ENCODE data around the gene MECR. TPM values are rescaled to one million over a fixed set of nuclear protein-coding genes. Genes with fewer than 3 reads are reported as not detected.

The MECR gene
- polyA plus RNA-seq, 1 of the 3 experiments (the other 2 are of a cell fraction) = 38.3 TPM

DNA sequence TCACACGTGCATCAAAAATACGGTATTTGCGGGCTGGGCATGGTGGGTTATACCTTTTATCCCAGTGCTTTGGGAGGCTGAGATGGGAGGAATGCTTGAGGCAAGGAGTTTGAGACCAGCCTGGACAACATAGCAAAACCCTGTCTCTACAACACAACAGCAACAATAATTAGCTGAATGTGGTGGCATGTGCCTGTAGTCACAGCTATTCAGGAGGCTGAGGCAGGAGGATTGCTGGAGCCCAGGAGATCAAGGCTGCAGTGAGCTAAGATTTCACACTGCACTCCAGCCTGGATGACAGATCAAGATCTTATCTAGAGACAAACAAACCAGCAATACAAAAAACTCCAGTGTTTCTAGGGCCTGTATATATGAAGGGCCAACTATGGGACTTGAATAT, 36.2 kb upstream of the MECR start:
- WGBS (ENCODE audit: low lambda C conversion rate) = 95% methylated on average over 3 of the region's 3 CpGs
- H4K20me1 ChIP-seq (ENCODE audit: insufficient read depth) = no peaks in the 10 kb centered on the region
- H3K27me3 ChIP-seq (ENCODE audit: insufficient read depth) = no peaks in the 10 kb centered on the region
- no peak for DNase-seq
- no peaks in the 10 kb centered on the region for H3K9me2 ChIP-seq
- no peaks in the 10 kb centered on the region for H3K36me3 ChIP-seq (replicated peaks in 1 of 2; ENCODE audit: control insufficient read depth in 1 of 2, insufficient read depth in 2 of 2, low read length in 1 of 2)
- H3F3A ChIP-seq (replicated peaks; ENCODE audit: insufficient read depth) = no peaks in the 10 kb centered on the region
- CTCF ChIA-PET = no interaction called here
- no peaks in the 10 kb centered on the region for H3K79me2 ChIP-seq (ENCODE audit: insufficient read depth)
- no peak for TF ChIP-seq RCOR1 (IDR thresholded peaks at IDR 0.05; ENCODE audit: low read length)
- no peak for TF ChIP-seq FOSL2 (IDR thresholded peaks at IDR 0.05; ENCODE audit: borderline replicate concordance, low read depth)
- TF ChIP-seq, protein P1, sequence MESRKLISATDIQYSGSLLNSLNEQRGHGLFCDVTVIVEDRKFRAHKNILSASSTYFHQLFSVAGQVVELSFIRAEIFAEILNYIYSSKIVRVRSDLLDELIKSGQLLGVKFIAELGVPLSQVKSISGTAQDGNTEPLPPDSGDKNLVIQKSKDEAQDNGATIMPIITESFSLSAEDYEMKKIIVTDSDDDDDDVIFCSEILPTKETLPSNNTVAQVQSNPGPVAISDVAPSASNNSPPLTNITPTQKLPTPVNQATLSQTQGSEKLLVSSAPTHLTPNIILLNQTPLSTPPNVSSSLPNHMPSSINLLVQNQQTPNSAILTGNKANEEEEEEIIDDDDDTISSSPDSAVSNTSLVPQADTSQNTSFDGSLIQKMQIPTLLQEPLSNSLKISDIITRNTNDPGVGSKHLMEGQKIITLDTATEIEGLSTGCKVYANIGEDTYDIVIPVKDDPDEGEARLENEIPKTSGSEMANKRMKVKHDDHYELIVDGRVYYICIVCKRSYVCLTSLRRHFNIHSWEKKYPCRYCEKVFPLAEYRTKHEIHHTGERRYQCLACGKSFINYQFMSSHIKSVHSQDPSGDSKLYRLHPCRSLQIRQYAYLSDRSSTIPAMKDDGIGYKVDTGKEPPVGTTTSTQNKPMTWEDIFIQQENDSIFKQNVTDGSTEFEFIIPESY (IDR thresholded peaks at IDR 0.05; ENCODE audit: borderline replicate concordance, low read depth) = no peak
- TF ChIP-seq NRF1 (IDR thresholded peaks at IDR 0.05; ENCODE audit: low read depth, low read length) = no peak
- no peak for TF ChIP-seq RXRA (IDR thresholded peaks at IDR 0.05; ENCODE audit: borderline replicate concordance, low read depth)
- no peak for TF ChIP-seq JUND (IDR thresholded peaks at IDR 0.05)
- TF ChIP-seq TCF12 (IDR thresholded peaks at IDR 0.05) = no peak
- TF ChIP-seq POLR2AphosphoS5 (IDR thresholded peaks at IDR 0.05; ENCODE audit: low read depth, low read length) = no peak
- TF ChIP-seq TAF1 (IDR thresholded peaks at IDR 0.05; ENCODE audit: borderline replicate concordance, low read depth, low read length) = no peak
- TF ChIP-seq NFIC (IDR thresholded peaks at IDR 0.05; ENCODE audit: borderline replicate concordance) = no peak
- TF ChIP-seq, protein P2, sequence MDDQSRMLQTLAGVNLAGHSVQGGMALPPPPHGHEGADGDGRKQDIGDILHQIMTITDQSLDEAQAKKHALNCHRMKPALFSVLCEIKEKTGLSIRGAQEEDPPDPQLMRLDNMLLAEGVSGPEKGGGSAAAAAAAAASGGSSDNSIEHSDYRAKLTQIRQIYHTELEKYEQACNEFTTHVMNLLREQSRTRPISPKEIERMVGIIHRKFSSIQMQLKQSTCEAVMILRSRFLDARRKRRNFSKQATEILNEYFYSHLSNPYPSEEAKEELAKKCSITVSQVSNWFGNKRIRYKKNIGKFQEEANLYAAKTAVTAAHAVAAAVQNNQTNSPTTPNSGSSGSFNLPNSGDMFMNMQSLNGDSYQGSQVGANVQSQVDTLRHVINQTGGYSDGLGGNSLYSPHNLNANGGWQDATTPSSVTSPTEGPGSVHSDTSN (IDR thresholded peaks at IDR 0.05) = no peak
- TF ChIP-seq EP300 (IDR thresholded peaks at IDR 0.05; ENCODE audit: borderline replicate concordance in 1 of 2, low read depth in 1 of 2, low read length in 1 of 2) = no peak
- no peak for TF ChIP-seq FOXJ3 (CRISPR knock-in tag; IDR thresholded peaks at IDR 0.05)
- no peak overlapping the region for H2AFZ ChIP-seq (ENCODE audit: low read depth)
- POLR2A ChIA-PET = no interaction called here
- no peak overlapping the region for H3K4me2 ChIP-seq
- H3K27ac ChIP-seq (ENCODE audit: low read depth in 2 of 2, low read length in 1 of 2) = no peak overlapping the region
- no peaks in the 10 kb centered on the region for H3K9me3 ChIP-seq
- H3K4me1 ChIP-seq (ENCODE audit: control insufficient read depth in 1 of 2, insufficient read depth in 2 of 2, low read depth in 1 of 2, low read length in 1 of 2) = peaks cover 3 to 8% of the 10 kb centered on the region in 2 experiments; a peak in 2 of 4 replicates
- H3K9ac ChIP-seq = no peak overlapping the region
- H3K4me3 ChIP-seq (ENCODE audit: low read depth in 2 of 2, low read length in 1 of 2) = no peak overlapping the region

DNA sequence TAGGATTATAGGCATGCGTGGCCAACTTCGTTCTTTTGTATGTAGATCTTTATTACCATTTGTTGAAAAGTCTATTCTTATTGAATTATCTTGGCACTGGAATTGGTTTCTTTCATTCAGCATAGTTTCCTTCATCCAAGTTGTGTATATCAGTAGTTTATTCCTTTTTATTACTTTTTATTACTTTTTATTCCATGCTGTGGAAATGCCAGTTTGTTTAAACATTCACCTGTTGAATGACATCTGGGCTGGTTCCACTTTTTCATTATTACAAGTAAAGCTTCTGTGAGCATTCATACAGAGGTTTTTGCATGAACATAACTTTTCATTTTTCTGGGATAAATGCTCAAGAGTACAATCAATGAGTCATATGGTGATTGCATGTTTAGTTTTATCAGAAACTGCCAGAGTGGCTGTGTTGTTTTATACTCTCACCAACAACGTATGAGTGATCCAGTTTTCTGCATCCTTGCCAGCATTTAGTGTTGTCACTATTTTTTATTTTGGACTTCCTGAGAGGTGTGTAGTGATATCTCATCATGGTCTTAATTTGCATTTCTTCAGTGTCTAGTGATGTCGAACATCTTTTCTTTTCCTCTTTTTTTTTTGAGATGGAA, 34.1 kb upstream of the MECR start:
- H3K79me2 ChIP-seq (ENCODE audit: insufficient read depth) = no peaks in the 10 kb centered on the region
- no peaks in the 10 kb centered on the region for H3K36me3 ChIP-seq (replicated peaks in 1 of 2; ENCODE audit: control insufficient read depth in 1 of 2, insufficient read depth in 2 of 2, low read length in 1 of 2)
- CTCF ChIA-PET = no interaction called here
- no peak overlapping the region for H3K9ac ChIP-seq
- no peak overlapping the region for H3K4me3 ChIP-seq (ENCODE audit: low read depth in 2 of 2, low read length in 1 of 2)
- no peaks in the 10 kb centered on the region for H3K9me2 ChIP-seq
- H3K27ac ChIP-seq (ENCODE audit: low read depth in 2 of 2, low read length in 1 of 2) = no peak overlapping the region
- H3K4me2 ChIP-seq = no peak overlapping the region
- TF ChIP-seq, protein P2 (IDR thresholded peaks at IDR 0.05) = no peak
- TF ChIP-seq RFX5 (IDR thresholded peaks at IDR 0.05; ENCODE audit: low read length) (no peak), FOXJ3 (CRISPR knock-in tag; IDR thresholded peaks at IDR 0.05) (no peak), EP300 (IDR thresholded peaks at IDR 0.05; ENCODE audit: borderline replicate concordance in 1 of 2, low read depth in 1 of 2, low read length in 1 of 2) (no peak), FOSL2 (IDR thresholded peaks at IDR 0.05; ENCODE audit: borderline replicate concordance, low read depth) (peak; percentile 11; the same call in 1 of the 2 replicates), NFIC (IDR thresholded peaks at IDR 0.05; ENCODE audit: borderline replicate concordance) (no peak)
- TF ChIP-seq, protein P3, sequence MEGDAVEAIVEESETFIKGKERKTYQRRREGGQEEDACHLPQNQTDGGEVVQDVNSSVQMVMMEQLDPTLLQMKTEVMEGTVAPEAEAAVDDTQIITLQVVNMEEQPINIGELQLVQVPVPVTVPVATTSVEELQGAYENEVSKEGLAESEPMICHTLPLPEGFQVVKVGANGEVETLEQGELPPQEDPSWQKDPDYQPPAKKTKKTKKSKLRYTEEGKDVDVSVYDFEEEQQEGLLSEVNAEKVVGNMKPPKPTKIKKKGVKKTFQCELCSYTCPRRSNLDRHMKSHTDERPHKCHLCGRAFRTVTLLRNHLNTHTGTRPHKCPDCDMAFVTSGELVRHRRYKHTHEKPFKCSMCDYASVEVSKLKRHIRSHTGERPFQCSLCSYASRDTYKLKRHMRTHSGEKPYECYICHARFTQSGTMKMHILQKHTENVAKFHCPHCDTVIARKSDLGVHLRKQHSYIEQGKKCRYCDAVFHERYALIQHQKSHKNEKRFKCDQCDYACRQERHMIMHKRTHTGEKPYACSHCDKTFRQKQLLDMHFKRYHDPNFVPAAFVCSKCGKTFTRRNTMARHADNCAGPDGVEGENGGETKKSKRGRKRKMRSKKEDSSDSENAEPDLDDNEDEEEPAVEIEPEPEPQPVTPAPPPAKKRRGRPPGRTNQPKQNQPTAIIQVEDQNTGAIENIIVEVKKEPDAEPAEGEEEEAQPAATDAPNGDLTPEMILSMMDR (IDR thresholded peaks at IDR 0.05) = no peak
- TF ChIP-seq, protein P4, sequence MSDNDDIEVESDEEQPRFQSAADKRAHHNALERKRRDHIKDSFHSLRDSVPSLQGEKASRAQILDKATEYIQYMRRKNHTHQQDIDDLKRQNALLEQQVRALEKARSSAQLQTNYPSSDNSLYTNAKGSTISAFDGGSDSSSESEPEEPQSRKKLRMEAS (IDR thresholded peaks at IDR 0.05; ENCODE audit: low read depth) = no peak
- H3K27me3 ChIP-seq (ENCODE audit: insufficient read depth) = no peaks in the 10 kb centered on the region
- H2AFZ ChIP-seq (ENCODE audit: low read depth) = no peak overlapping the region
- H4K20me1 ChIP-seq (ENCODE audit: insufficient read depth) = no peaks in the 10 kb centered on the region
- H3F3A ChIP-seq (replicated peaks; ENCODE audit: insufficient read depth) = no peaks in the 10 kb centered on the region
- no peaks in the 10 kb centered on the region for H3K9me3 ChIP-seq
- POLR2A ChIA-PET = no interaction called here
- no peak for DNase-seq
- WGBS (ENCODE audit: low lambda C conversion rate) = 71% methylated on average over 4 of the region's 4 CpGs
- H3K4me1 ChIP-seq (ENCODE audit: control insufficient read depth in 1 of 2, insufficient read depth in 2 of 2, low read depth in 1 of 2, low read length in 1 of 2) = no peaks in the 10 kb centered on the region; a peak in 1 of 4 replicates
